Measurements from ENCODE around the gene RPL10A. TPM values are rescaled to one million over a fixed set of nuclear protein-coding genes. Genes with fewer than 3 reads are reported as not detected.

Gene RPL10A
- total and polyA plus RNA-seq, 2 of the 13 experiments (the other 11 are each of a cell fraction or from before 2014, with no cell fraction given): 1,854 to 2,726 TPM

DNA sequence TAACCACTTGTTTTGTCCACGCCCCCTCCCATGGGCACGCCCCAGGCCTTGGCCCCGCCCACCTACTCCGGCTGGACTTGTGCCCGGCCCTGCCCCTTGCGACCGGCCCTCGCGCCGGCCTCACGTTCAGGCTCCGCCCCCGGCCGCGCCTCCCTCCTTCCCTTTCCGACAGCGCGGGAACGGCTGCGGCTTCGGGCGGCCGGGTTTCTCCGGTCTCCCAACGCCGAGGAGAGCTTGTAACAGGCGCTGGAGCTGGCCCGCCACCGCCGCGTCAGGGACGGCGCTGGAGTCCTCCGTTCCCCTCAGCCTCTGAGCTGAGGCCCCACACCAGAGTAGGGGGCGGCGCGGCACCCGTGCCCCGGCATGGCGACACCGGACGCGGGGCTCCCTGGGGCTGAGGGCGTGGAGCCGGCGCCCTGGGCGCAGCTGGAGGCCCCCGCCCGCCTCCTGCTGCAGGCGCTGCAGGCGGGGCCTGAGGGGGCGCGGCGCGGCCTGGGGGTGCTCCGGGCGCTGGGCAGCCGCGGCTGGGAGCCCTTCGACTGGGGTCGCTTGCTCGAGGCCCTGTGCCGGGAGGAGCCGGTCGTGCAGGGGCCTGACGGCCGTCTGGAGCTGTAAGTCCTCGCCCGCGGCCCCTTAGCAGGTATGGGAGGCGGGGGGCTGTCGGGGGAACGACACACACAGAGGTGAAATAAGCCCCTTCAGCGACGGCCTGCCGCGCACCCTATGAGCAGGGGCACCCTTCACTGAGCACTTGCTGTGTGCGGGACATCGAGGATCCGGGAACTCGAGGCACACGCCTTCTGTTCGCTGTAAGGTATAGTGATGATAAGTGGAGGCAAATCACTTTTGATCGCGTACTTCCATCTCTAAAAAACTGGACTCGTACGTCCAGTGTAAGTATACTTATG lies 15.8 kb upstream of the RPL10A start, which contains the start of gene FANCE (continued):
- peak in 1 of 2 experiments; percentile 94; a peak in 2 of 4 replicates for TF ChIP-seq KLF16 (CRISPR knock-in tag; IDR thresholded peaks at IDR 0.05)
- peak; percentile 92; the same call in 1 of the 2 replicates for TF ChIP-seq TSC22D2 (CRISPR knock-in tag; IDR thresholded peaks at IDR 0.05; ENCODE audit: borderline replicate concordance)
- TF ChIP-seq HNRNPLL (IDR thresholded peaks at IDR 0.05; ENCODE audit: low read depth, low read length, poor library complexity, severe bottlenecking): peak; percentile 81
- peak; percentile 98 for TF ChIP-seq ARNT2 (CRISPR knock-in tag; IDR thresholded peaks at IDR 0.05; ENCODE audit: low read depth)
- TF ChIP-seq ZNF616 (CRISPR knock-in tag; IDR thresholded peaks at IDR 0.05; ENCODE audit: low read depth): no peak
- TF ChIP-seq, protein P1, sequence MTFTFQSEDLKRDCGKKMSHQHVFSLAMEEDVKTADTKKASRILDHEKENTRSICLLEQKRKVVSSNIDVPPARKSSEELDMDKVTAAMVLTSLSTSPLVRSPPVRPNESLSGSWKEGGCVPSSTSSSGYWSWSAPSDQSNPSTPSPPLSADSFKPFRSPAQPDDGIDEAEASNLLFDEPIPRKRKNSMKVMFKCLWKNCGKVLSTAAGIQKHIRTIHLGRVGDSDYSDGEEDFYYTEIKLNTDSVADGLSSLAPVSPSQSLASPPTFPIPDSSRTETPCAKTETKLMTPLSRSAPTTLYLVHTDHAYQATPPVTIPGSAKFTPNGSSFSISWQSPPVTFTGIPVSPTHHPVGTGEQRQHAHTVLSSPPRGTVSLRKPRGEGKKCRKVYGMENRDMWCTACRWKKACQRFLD (CRISPR knock-in tag; IDR thresholded peaks at IDR 0.05; ENCODE audit: borderline replicate concordance): no peak; the same call in 1 of the 2 replicates
- no peak for TF ChIP-seq ZZZ3 (CRISPR knock-in tag; IDR thresholded peaks at IDR 0.05; ENCODE audit: borderline replicate concordance)
- no peak; the same call in 1 of the 2 replicates for TF ChIP-seq ZNF788 (CRISPR knock-in tag; IDR thresholded peaks at IDR 0.05; ENCODE audit: borderline replicate concordance)
- TF ChIP-seq POLR2G (IDR thresholded peaks at IDR 0.05; ENCODE audit: low read depth, low read length): peak; percentile 77
- TF ChIP-seq ZNF333 (CRISPR knock-in tag; IDR thresholded peaks at IDR 0.05; ENCODE audit: borderline replicate concordance): no peak
- peak; percentile 89 for TF ChIP-seq ZNF766 (CRISPR knock-in tag; IDR thresholded peaks at IDR 0.05; ENCODE audit: borderline replicate concordance)
- TF ChIP-seq, protein P2, sequence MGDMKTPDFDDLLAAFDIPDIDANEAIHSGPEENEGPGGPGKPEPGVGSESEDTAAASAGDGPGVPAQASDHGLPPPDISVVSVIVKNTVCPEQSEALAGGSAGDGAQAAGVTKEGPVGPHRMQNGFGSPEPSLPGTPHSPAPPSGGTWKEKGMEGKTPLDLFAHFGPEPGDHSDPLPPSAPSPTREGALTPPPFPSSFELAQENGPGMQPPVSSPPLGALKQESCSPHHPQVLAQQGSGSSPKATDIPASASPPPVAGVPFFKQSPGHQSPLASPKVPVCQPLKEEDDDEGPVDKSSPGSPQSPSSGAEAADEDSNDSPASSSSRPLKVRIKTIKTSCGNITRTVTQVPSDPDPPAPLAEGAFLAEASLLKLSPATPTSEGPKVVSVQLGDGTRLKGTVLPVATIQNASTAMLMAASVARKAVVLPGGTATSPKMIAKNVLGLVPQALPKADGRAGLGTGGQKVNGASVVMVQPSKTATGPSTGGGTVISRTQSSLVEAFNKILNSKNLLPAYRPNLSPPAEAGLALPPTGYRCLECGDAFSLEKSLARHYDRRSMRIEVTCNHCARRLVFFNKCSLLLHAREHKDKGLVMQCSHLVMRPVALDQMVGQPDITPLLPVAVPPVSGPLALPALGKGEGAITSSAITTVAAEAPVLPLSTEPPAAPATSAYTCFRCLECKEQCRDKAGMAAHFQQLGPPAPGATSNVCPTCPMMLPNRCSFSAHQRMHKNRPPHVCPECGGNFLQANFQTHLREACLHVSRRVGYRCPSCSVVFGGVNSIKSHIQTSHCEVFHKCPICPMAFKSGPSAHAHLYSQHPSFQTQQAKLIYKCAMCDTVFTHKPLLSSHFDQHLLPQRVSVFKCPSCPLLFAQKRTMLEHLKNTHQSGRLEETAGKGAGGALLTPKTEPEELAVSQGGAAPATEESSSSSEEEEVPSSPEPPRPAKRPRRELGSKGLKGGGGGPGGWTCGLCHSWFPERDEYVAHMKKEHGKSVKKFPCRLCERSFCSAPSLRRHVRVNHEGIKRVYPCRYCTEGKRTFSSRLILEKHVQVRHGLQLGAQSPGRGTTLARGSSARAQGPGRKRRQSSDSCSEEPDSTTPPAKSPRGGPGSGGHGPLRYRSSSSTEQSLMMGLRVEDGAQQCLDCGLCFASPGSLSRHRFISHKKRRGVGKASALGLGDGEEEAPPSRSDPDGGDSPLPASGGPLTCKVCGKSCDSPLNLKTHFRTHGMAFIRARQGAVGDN (CRISPR knock-in tag; IDR thresholded peaks at IDR 0.05): peak; percentile 93
- TF ChIP-seq MYNN (CRISPR knock-in tag; IDR thresholded peaks at IDR 0.05; ENCODE audit: low read depth): no peak
